Measurements from ENCODE around the gene KRI1.
"Not testable (repeated sequence)": the region's sequence is repeated elsewhere in the genome, so short reads cannot be mapped to it uniquely, and the experiment has no call there.

The KRI1 gene

GRCh38 chr19:10574462-10574861, 8.7 kb upstream of the KRI1 start:
- no peak for DNase-seq

GRCh38 chr19:10573793-10574192, 8.0 kb upstream of the KRI1 start:
- not testable (repeated sequence) for DNase-seq

GRCh38 chr19:10568826-10569651, 3.2 kb upstream of the KRI1 start, which contains the start of gene CDKN2D:
Gene CDKN2D (minus strand): TSS chr19:10568979. CDS start chr19:10568653, 326 bp downstream.
- peak; percentile 100 for DNase-seq

- DNase-seq, result peak; percentile 55
These were observed 2.4 kb upstream of the KRI1 start for GRCh38 chr19:10568062-10568825.

GRCh38 chr19:10567656-10568055, 1.8 kb upstream of the KRI1 start:
- DNase-seq, result no peak

- DNase-seq, result peak; percentile 72
These were observed 1.0 kb upstream of the KRI1 start for GRCh38 chr19:10566658-10567410.

GRCh38 chr19:10566408-10566657, 523 bp upstream of the KRI1 start:
- no peak for DNase-seq

GRCh38 chr19:10565028-10565566, 713 bp downstream of the KRI1 start:
- peak; percentile 72 for DNase-seq

- no peak for DNase-seq
These were observed 3.2 kb downstream of the KRI1 start for GRCh38 chr19:10562609-10563008.

- no peak for DNase-seq
These were observed 5.7 kb downstream of the KRI1 start for GRCh38 chr19:10560154-10560553.

GRCh38 chr19:10557603-10558197, 8.1 kb downstream of the KRI1 start:
- DNase-seq, result no peak

GRCh38 chr19:10555610-10555973, 10.2 kb downstream of the KRI1 start:
- DNase-seq, result no peak

- no peak for DNase-seq
These were observed 10.8 kb downstream of the KRI1 start for GRCh38 chr19:10554760-10555609.

- peak; percentile 73 for DNase-seq
These were observed 11.8 kb downstream of the KRI1 start for GRCh38 chr19:10553943-10554381.

- DNase-seq, result no peak
These were observed 12.6 kb downstream of the KRI1 start for GRCh38 chr19:10553087-10553667.

GRCh38 chr19:10552510-10553053, 13.2 kb downstream of the KRI1 start:
- DNase-seq, result peak; percentile 56

GRCh38 chr19:10551698-10552301, 14.0 kb downstream of the KRI1 start:
- DNase-seq, result peak; percentile 55

- not testable (repeated sequence) for DNase-seq
These were observed 14.8 kb downstream of the KRI1 start for GRCh38 chr19:10551006-10551405.

GRCh38 chr19:10550336-10550735, 15.5 kb downstream of the KRI1 start:
- no peak for DNase-seq

GRCh38 chr19:10549733-10550132, 16.1 kb downstream of the KRI1 start:
- DNase-seq, result no peak

All from activated CD4-positive, alpha-beta T cell treated with anti-CD3 and anti-CD28 coated beads, Interleukin-2, Interleukin-6, amounts not matched to agents 100 ng/mL and 50 ng/mL, durations not matched to agents 16 hours and 8 hours (primary cell).